ENCODE data around the gene SLC35E2B.
A peak's percentile ranks its signal among the peaks of the same experiment; 100 is the strongest.
"Not testable (repeated sequence)": the region's sequence is repeated elsewhere in the genome, so short reads cannot be mapped to it uniquely, and the experiment has no call there.

Gene SLC35E2B

DNA sequence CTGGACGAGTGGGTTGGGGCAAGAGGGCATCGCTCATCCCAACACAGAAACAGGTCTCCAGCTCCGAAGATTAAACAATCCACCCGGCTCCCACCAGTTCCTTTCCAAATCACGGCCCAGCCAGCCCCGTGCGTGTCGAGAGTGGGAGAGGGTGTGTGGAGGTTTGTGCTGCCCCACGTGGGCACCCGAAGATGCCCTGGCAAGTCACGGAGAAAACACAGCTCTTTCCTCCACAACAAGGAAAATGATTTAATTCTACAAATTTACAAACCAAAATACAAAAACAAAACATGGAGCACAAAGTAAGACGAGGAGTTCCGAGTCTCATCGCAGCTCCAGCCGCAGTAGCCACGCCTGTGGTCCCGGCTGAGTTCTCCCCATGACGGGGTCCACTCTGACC, 9.9 kb upstream of the SLC35E2B start:
- DNase-seq, result not testable (repeated sequence)

DNA sequence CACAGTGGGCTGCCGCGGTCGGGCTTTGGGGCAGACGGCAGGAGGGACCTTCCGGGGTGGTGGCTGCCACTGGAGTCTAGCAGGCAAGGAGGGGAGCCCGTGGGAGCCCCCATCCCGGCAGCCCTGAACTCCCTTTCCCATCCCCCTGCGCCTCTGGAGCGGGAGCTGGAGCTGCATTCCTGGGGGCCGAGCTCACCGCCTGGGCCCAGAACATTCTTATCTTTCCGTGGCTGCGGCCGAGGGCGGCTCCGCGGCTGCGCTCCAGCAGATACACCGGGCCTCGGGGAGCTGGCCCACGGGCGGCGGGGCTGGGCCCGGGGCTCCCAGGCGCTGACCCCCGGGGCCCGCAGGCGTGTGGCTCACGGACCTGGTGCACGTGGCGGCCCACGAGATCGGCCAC, 8.0 kb upstream of the SLC35E2B start:
- not testable (repeated sequence) for DNase-seq

DNA sequence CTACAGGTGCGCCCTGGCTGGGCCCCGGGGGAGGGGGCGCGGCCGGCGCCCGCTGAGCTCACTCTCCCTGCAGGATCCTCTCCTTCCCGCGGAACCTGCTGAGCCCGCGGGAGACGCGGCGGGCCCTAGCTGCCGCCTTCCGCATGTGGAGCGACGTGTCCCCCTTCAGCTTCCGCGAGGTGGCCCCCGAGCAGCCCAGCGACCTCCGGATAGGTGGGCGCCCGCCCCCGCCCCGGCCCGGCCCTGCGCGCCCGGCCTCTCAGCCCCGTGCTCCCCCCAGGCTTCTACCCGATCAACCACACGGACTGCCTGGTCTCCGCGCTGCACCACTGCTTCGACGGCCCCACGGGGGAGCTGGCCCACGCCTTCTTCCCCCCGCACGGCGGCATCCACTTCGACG, 7.5 kb upstream of the SLC35E2B start:
- DNase-seq, result not testable (repeated sequence)

DNA sequence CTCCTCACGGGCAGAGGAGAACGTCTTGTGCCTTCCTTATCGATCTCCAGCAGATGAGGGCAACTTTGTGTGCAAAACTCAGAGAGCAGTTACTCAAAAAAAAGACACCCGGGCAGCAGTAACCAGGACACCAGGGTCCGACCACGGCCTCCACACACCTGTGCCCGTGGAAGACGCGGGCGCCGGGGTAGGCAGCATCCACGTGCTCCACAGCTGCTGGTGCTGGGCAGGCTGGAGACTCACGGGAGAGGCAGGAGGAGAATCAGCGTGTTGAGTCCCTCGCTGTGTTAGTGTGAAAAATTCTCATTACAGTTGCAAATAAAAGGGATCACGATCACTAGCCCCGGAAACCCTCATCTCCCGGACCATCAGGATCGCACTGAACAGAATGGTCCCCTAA, 6.5 kb upstream of the SLC35E2B start:
- DNase-seq, result not testable (repeated sequence)

- DNase-seq, result not testable (repeated sequence)
Measured at GRCh38 chr1:1697358-1698183, 5.0 kb upstream of the SLC35E2B start.

GRCh38 chr1:1696431-1697357, 4.1 kb upstream of the SLC35E2B start:
- not testable (repeated sequence) for DNase-seq

- DNase-seq, result peak; percentile 55
Measured at GRCh38 chr1:1692324-1692713, 276 bp downstream of the SLC35E2B start.

- DNase-seq, result not testable (repeated sequence)
Measured at GRCh38 chr1:1691443-1691842, 1.2 kb downstream of the SLC35E2B start.

DNA sequence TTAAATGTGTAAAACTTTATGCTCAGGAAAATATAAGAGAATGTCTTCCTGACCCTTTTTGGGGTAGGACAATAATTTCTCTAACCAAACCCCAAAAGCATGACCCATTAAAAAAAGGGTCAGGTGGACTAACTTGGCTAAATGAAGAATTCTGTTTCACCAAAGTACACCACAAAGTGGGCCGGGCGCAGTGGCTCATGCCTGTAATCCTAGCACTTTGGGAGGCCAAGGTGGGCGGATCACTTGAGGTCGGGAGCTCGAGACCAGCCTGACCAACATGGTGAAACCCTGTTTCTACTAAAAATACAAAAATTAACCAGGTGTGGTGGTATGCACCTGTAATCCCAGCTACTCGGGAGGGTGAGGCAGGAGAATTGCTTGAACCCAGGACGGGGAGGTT, 3.1 kb downstream of the SLC35E2B start:
- not testable (repeated sequence) for DNase-seq

GRCh38 chr1:1687846-1688245, 4.7 kb downstream of the SLC35E2B start:
- no peak for DNase-seq

- DNase-seq, result no peak
Measured at GRCh38 chr1:1684031-1684681, 8.4 kb downstream of the SLC35E2B start.

- no peak for DNase-seq
Measured at GRCh38 chr1:1683104-1683905, 9.3 kb downstream of the SLC35E2B start.

DNA sequence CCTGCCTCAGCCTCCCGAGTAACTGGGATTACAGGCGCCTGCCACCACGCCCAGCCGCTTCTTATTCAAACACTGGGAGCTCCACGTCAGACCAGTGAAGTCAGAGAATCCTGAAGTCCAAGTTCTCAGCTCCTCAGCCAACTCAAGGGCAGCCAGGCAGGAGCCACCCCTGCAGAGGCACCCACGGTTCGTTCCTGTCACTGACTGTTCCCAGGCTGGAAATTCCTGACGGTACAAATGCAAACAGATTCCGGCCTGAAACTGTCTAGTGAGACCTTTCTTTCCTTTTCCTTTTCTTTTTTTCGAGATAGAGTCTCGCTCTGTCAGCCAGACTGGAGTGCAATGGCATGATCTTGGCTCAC, 11.7 kb downstream of the SLC35E2B start:
- DNase-seq, result no peak

DNA sequence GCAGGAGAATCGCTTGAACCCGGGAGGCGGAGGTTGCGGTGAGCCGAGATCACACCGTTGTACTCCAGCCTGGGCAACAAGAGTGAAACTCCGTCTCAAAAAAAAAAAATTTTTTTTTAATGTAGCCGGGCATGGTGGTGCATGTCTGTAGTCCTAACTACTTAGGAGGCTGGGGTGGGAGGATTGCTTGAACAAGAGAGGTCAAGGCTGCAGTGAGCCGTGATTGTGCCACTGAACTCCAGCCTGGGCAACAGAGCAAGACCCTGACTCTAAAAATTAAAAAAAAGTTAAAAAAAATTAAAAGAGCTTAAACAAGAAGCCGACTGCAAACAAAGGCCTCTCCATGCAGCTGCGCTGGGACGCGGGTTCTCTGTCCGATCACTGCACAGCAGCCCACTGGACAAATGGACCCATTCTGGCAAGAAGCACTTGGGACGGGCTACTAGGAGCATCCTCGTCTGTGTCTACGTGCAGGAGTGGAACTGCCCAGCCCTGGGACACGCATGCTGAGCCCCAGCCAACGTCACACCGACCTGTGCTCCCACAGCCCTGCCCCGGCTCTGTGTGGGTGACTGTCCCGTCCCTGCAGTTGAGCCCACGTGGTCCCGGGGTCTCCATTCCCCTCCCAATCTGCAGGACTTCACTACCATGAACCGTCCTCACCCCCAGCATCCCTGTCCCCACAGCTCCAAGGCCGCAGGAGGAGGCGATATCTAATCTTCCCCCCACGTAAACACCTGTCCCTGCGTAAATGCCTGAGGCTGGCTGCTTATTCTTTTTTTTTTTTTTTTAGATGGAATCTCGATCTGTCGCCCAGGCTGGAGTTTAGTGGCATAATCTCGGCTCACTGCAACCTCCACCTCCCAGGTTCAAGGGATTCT, 12.3 kb downstream of the SLC35E2B start:
- DNase-seq, result no peak

GRCh38 chr1:1678581-1679380, 13.8 kb downstream of the SLC35E2B start:
- DNase-seq, result no peak

DNA sequence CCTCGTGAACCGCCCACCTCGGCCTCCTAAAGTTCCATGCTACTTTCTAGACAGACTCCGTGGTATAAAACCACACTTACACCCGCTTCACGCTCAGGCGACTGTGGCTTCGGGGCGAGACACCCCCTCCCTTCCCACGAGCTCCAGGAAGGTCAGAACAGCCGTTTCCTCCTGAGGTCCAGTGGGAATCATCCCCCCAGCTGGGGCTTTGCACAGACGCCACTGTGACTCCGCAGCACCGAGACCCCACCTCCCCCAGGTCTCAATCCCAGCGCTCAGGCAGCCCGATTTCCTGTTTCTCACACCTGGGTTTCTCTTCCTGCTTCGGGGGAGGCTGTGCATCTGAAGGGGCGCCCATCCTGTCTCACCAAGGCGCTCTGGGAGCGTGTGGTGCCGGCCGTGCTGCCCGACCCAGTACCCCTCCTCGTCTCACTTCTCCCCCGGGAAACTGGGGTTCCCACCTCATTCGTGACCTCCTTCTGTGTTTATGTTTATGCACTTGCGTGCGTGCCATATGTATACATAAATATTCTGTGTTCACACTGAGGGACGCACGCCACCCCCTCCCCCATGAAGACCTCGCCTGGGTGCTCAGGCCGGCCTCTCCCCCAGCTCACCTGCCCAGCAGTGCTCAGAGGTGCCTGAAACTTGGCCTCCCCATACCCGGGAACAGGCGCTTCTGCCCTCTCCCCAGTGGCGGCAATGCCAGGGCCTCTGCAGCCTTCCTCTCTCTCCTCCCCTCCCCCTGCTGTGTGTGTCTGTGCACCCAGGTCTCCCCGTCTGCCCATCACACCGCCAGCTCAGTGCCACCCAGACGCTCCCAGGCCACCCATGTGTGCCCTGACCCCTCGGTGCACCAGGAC, 14.6 kb downstream of the SLC35E2B start:
- DNase-seq, result no peak

- DNase-seq, result not testable (repeated sequence)
Measured at GRCh38 chr1:1676087-1676486, 16.5 kb downstream of the SLC35E2B start.

- DNase-seq, result not testable (repeated sequence)
Measured at GRCh38 chr1:1675218-1675617, 17.4 kb downstream of the SLC35E2B start.

- not testable (repeated sequence) for DNase-seq
Measured at GRCh38 chr1:1674806-1675205, 17.8 kb downstream of the SLC35E2B start.
